Spinal cord (tissue), 10 donors: ENCODE results near the gene B3GAT1. TPM values are rescaled to one million over a fixed set of nuclear protein-coding genes. Genes with fewer than 3 reads are reported as not detected.

Experiments used
- DNase-seq, 6 donors: peaks; one replicate each; pipeline versions ENCODE4 v3.0.0 to v3.0.0-alpha.2; 2013 to 2015; ENCODE audit warnings: low spot score in 6 of 6, low read depth in 4 of 6
- H3K27ac ChIP-seq: one replicate; pipeline ENCODE4 v1.5.1; 2013; ENCODE audit warnings: low read depth, low read length, control low read depth
- H3K27me3 ChIP-seq: one replicate; pipeline ENCODE4 v1.6.1; 2013; ENCODE audit warnings: low read length; ENCODE audit not compliant: control insufficient read depth, insufficient read depth
- H3K36me3 ChIP-seq: one replicate; pipeline ENCODE4 v1.6.1; 2013; ENCODE audit warnings: low read length; ENCODE audit not compliant: control insufficient read depth, insufficient read depth
- H3K4me1 ChIP-seq: one replicate; pipeline ENCODE4 v1.6.1; 2013; ENCODE audit warnings: low read length; ENCODE audit not compliant: control insufficient read depth, insufficient read depth
- H3K4me3 ChIP-seq: one replicate; pipeline ENCODE4 v1.5.1; 2013; ENCODE audit warnings: low read depth, low read length, control low read depth
- H3K9me3 ChIP-seq: one replicate; pipeline ENCODE4 v1.6.1; 2013; ENCODE audit warnings: low read length; ENCODE audit not compliant: control insufficient read depth, insufficient read depth
- WGBS: methylation state at CpG from one replicate; pipeline ENCODE4 v1.1.5; 2013; ENCODE audit warnings: missing lambda C conversion rate; ENCODE audit not compliant: insufficient coverage; 5-methylcytosine and 5-hydroxymethylcytosine counted together
- polyA plus RNA-seq, 2 donors: library from polyadenylated mRNA; unstranded; fragments of 120-200 nt; gene quantifications; one replicate each; pipeline ENCODE4 v1.2.1, GENCODE V29; 2013; ENCODE audit not compliant: insufficient read length in 2 of 2
- total RNA-seq, 2 donors: library from RNA; depleted of rRNA in 1 of 2; stranded (reverse); fragments of 120-200 nt in 1 of 2; fragments of >200 nt in 1 of 2; gene quantifications; one replicate each; pipeline versions ENCODE4 v1.2.3 to v1.2.4, GENCODE V29; 2013 to 2014
- donor health status: healthy.

B3GAT1 gene
- total and polyA plus RNA-seq, 4 donors, result 25.5 to 186 (median 86.9) TPM

DNA sequence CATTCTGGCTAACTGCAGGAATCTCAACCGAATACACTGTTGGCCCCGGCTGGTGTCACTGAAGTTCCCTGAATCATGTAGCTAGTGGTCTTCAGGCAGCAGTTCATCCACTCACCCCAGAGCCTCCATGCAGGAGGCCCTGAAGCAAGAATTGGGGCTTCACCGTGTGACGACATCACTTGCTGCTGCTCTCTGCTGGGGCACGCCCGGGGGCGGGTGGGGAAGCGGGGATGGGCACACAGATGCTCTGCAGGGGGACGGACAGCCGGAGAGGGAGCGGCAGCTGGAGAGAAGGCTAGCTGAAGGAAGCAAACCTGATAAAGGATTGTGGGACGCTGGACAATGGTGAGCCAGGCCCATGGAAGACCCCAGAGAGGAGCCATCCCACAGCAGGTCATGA, 17.0 kb downstream of the B3GAT1 start:
- no peak for DNase-seq
- H3K4me3 ChIP-seq, result no peak overlapping the region
- WGBS, result 86% methylated on average over 10 of the region's 12 CpGs
- no peaks in the 10 kb centered on the region for H3K27me3 ChIP-seq
- no peak overlapping the region for H3K27ac ChIP-seq
- peaks cover 54% of the 10 kb centered on the region for H3K4me1 ChIP-seq
- no peaks in the 10 kb centered on the region for H3K9me3 ChIP-seq
- H3K36me3 ChIP-seq, result peaks cover 69% of the 10 kb centered on the region

GRCh38 chr11:134394311-134394710, 17.7 kb downstream of the B3GAT1 start:
- peaks cover 54% of the 10 kb centered on the region for H3K4me1 ChIP-seq
- WGBS, result 87% methylated on average over 9 of the region's 10 CpGs
- H3K27me3 ChIP-seq, result no peaks in the 10 kb centered on the region
- H3K4me3 ChIP-seq, result no peak overlapping the region
- DNase-seq, result no peak
- no peak overlapping the region for H3K27ac ChIP-seq
- no peaks in the 10 kb centered on the region for H3K9me3 ChIP-seq
- peaks cover 73% of the 10 kb centered on the region for H3K36me3 ChIP-seq

DNA sequence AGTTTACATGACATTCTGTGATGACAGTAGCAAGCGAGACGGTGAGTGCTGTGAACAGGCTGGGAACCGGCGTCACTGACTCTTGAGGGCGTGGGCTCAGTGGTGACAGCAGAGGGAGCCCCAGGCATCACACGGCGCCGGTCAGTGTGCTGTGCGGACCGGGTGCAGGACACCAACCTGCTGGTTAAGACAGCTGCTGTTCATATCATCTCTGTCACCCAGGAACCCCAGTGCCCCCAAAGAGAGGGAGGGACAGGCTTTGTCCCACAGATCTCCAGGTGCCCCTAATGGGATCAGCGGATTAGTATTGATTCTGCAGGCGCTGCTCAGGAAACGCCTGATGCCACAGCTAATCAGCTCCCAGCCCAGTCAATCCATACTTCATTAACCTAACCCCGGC, 18.4 kb downstream of the B3GAT1 start:
- H3K9me3 ChIP-seq, result no peaks in the 10 kb centered on the region
- peaks cover 70% of the 10 kb centered on the region for H3K36me3 ChIP-seq
- WGBS, result 40% methylated on average over 12 of the region's 14 CpGs
- H3K27me3 ChIP-seq, result no peaks in the 10 kb centered on the region
- peak in 2 of 6 donors; percentile 59 to 78 for DNase-seq
- H3K4me1 ChIP-seq, result peaks cover 48% of the 10 kb centered on the region
- H3K4me3 ChIP-seq, result no peak overlapping the region
- H3K27ac ChIP-seq, result no peak overlapping the region

DNA sequence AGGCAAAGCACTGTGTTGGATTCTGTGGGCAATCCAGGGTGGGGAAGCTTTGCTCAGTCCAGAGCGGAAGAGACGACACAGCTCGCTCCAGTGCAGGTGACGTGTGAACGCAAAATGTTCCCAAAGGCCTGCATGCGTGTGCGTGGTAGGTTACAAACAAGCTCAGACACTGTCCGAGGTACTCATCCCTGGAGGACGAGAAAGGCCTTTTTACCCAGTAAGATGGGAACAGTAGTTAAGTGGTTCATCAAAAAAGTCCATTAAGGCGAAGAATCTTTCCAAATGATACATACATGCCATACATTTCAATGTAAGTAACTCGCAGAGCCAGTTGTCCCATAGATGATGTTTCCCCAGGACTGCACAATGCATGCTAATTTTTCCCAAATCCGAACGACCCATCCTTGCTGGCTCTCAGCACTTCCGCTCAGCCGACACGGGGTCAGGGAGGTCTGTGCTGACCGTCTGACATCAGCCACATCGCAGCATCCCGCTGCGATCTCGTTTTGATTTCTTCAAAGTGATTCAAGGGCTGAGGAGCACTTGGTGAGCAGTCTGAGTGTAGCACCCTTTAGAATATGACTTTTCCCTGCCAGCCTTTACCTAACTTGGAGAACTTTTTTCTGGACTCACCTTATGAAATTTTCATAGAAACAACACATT, 19.0 kb downstream of the B3GAT1 start:
- Histone ChIP-seq H3K27ac (no peak overlapping the region), H3K4me3 (no peak overlapping the region), H3K4me1 (peaks cover 43% of the 10 kb centered on the region), H3K27me3 (no peaks in the 10 kb centered on the region), H3K36me3 (peaks cover 66% of the 10 kb centered on the region), H3K9me3 (no peaks in the 10 kb centered on the region)
- peak in 1 of 6 donors; percentile 22 for DNase-seq
- WGBS, result 87% methylated on average over 19 of the region's 21 CpGs

- 82% methylated on average over 7 of the region's 13 CpGs for WGBS
These were observed 20.4 kb downstream of the B3GAT1 start for GRCh38 chr11:134391656-134392055.

GRCh38 chr11:134390706-134391569, 21.1 kb downstream of the B3GAT1 start:
- H3K27me3 ChIP-seq, result no peaks in the 10 kb centered on the region
- H3K4me1 ChIP-seq, result peaks cover 37% of the 10 kb centered on the region
- peak in 1 of 6 donors; percentile 94 for DNase-seq
- no peak overlapping the region for H3K4me3 ChIP-seq
- H3K9me3 ChIP-seq, result no peaks in the 10 kb centered on the region
- H3K27ac ChIP-seq, result no peak overlapping the region
- 61% methylated on average over 15 of the region's 15 CpGs for WGBS
- peaks cover 67% of the 10 kb centered on the region for H3K36me3 ChIP-seq

More at GRCh38 chr11:134391656-134392055, 20.4 kb downstream of the B3GAT1 start:
- no peak for DNase-seq
- no peaks in the 10 kb centered on the region for H3K27me3 ChIP-seq
- H3K9me3 ChIP-seq, result no peaks in the 10 kb centered on the region
- peaks cover 68% of the 10 kb centered on the region for H3K36me3 ChIP-seq
- no peak overlapping the region for H3K27ac ChIP-seq
- H3K4me3 ChIP-seq, result no peak overlapping the region
- peaks cover 33% of the 10 kb centered on the region for H3K4me1 ChIP-seq

- Histone ChIP-seq H3K9me3 (no peaks in the 10 kb centered on the region), H3K4me3 (no peak overlapping the region), H3K27me3 (no peaks in the 10 kb centered on the region), H3K27ac (no peak overlapping the region), H3K4me1 (peaks cover 45% of the 10 kb centered on the region), H3K36me3 (peaks cover 73% of the 10 kb centered on the region)
- 96% methylated on average over 20 of the region's 25 CpGs for WGBS
- DNase-seq, result no peak
These were observed 22.4 kb downstream of the B3GAT1 start for GRCh38 chr11:134389464-134390180.

- Histone ChIP-seq H3K9me3 (no peaks in the 10 kb centered on the region), H3K27me3 (no peaks in the 10 kb centered on the region), H3K4me3 (no peak overlapping the region), H3K36me3 (peaks cover 77% of the 10 kb centered on the region), H3K4me1 (peaks cover 41% of the 10 kb centered on the region), H3K27ac (no peak overlapping the region)
- DNase-seq, result no peak
- 100% methylated on average over 1 of the region's 4 CpGs for WGBS
These were observed 23.5 kb downstream of the B3GAT1 start for GRCh38 chr11:134388590-134388989.

DNA sequence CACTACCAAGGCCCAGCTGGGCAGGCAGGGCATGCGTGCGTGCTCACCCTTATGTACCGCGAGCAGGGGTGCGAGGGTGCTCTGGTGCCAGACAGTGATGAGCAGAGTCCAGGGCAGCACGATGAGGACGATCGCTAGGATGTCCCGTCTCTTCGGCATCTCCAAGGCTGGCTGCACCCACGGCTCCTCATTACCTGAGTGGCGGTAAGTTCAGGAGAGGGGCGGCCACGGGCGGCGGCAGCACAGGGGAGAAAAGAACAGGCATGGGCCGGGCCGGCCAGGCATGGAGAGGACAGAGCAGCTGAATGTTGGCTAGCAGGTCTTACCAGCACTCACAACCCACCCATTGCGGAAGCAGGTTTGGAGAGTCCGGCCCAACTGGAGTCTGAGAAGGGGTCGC, 24.5 kb downstream of the B3GAT1 start:
- no peak for DNase-seq
- Histone ChIP-seq H3K27me3 (no peaks in the 10 kb centered on the region), H3K27ac (no peak overlapping the region), H3K36me3 (peaks cover 80% of the 10 kb centered on the region), H3K9me3 (no peaks in the 10 kb centered on the region), H3K4me1 (peaks cover 40% of the 10 kb centered on the region), H3K4me3 (no peak overlapping the region)
- WGBS, result 97% methylated on average over 19 of the region's 21 CpGs
